Body of pancreas (tissue), 4 donors: ENCODE results near the gene SEMA6D. TPM values are rescaled to one million over a fixed set of nuclear protein-coding genes. Genes with fewer than 3 reads are reported as not detected.

Experiments used
- ATAC-seq: fragments of 150-250 bp; one replicate; pipeline ENCODE4 v1.9.1; 2016
- DNase-seq, 4 donors: peaks; one replicate each; pipeline ENCODE4 v3.0.0-alpha.2; 2019
- H3K27ac ChIP-seq, 4 donors: fragments of 200-600 bp; sonication (generic); 1 replicate in 3 of 4; 2 replicates in 1 of 4; pipeline versions ENCODE4 v1.5.1 to v1.6.1; 2016 to 2019; ENCODE audit warnings: mild to moderate bottlenecking in 1 of 4, mixed read lengths in 1 of 4, moderate library complexity in 1 of 4
- H3K27me3 ChIP-seq, 2 donors: fragments of 200-600 bp; sonication (generic); one replicate each; pipeline ENCODE4 v1.6.0; 2016; ENCODE audit warnings: mild to moderate bottlenecking in 1 of 2
- H3K36me3 ChIP-seq, 2 donors: fragments of 200-600 bp; sonication (generic); replicated peaks in 1 of 2; 2 replicates each; pipeline ENCODE4 v1.5.1; 2016; ENCODE audit warnings: low read depth in 2 of 2; ENCODE audit not compliant: insufficient read depth in 1 of 2
- H3K4me1 ChIP-seq: fragments of 200-600 bp; sonication (generic); one replicate; pipeline ENCODE4 v1.6.0; 2016
- H3K4me3 ChIP-seq, 2 donors: fragments of 200-600 bp; sonication (generic); 1 replicate in 1 of 2; 2 replicates in 1 of 2; pipeline ENCODE4 v1.5.1; 2016 to 2019
- H3K9me3 ChIP-seq, 3 donors: fragments of 200-600 bp; sonication (generic); 1 replicate in 2 of 3; 2 replicates in 1 of 3; pipeline ENCODE4 v1.5.1; 2016
- POLR2A ChIP-seq, 3 donors: fragments of 450-650 bp; IDR thresholded peaks; one replicate each; pipeline ENCODE4 v1.6.1; 2016; ENCODE audit warnings: antibody characterized with exemption in 3 of 3, mild to moderate bottlenecking in 2 of 3
- WGBS, 2 donors: methylation state at CpG; one replicate each; pipeline ENCODE4 v1.1.5; 2017; 5-methylcytosine and 5-hydroxymethylcytosine counted together
- intact Hi-C: fragments of 100-400 bp; cut with DNase I; formaldehyde crosslinking; loops from one replicate; pipeline ENCODE4 v1.15.1; 2023
- total RNA-seq, 2 donors: library from RNA; depleted of rRNA; stranded (reverse); fragments of >200 nt; gene quantifications; one replicate each; pipeline ENCODE4 v1.1.0, GENCODE V29; 2016
- TF ChIP-seq, protein P1 (sequence below), 7 experiments: fragments of 450-650 bp in 4 of 7; fragments of 200-600 bp in 3 of 7; sonication (generic) in 3 of 7; IDR thresholded peaks; one replicate each; pipeline ENCODE4 v1.5.1; 2016 to 2019; ENCODE audit warnings: antibody characterized with exemption in 7 of 7

The SEMA6D gene
- total RNA-seq, 2 donors from 2014 or later, result 13.5 to 18.2 TPM

DNA sequence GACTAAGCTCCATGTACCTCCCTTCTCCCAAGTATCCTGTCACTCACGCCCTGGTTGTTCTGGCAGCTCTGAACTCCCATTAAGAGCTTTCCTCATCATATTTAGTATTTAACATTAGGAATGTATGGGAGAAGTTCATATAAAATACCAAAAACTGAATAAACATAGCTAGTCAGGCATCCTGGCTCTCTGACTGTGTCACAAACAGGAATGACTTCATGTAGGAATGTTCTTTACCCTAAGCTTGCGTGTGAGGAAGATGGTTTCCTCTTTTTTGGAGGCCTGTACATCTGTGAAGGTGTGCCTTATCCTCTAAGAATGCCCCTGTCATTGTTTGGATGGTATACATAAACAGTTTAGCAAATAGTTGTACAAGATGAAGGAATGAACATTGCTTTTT lies 38.6 kb downstream of the SEMA6D start:
- Histone ChIP-seq H3K4me3 (no peak overlapping the region), H3K9me3 (peaks cover 0 to 11% (median 0%) of the 10 kb centered on the region in 3 donors), H3K27ac (no peak overlapping the region), H3K27me3 (no peaks in the 10 kb centered on the region), H3K4me1 (no peaks in the 10 kb centered on the region), H3K36me3 (peaks cover 0 to 1% of the 10 kb centered on the region in 2 donors)
- WGBS, 2 donors, result 91 to 95% methylated on average over 2 of the region's 2 CpGs
- no peak for ATAC-seq
- no peak for TF ChIP-seq POLR2A (IDR thresholded peaks at IDR 0.05)
- TF ChIP-seq, protein P1, sequence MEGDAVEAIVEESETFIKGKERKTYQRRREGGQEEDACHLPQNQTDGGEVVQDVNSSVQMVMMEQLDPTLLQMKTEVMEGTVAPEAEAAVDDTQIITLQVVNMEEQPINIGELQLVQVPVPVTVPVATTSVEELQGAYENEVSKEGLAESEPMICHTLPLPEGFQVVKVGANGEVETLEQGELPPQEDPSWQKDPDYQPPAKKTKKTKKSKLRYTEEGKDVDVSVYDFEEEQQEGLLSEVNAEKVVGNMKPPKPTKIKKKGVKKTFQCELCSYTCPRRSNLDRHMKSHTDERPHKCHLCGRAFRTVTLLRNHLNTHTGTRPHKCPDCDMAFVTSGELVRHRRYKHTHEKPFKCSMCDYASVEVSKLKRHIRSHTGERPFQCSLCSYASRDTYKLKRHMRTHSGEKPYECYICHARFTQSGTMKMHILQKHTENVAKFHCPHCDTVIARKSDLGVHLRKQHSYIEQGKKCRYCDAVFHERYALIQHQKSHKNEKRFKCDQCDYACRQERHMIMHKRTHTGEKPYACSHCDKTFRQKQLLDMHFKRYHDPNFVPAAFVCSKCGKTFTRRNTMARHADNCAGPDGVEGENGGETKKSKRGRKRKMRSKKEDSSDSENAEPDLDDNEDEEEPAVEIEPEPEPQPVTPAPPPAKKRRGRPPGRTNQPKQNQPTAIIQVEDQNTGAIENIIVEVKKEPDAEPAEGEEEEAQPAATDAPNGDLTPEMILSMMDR (IDR thresholded peaks at IDR 0.05), result no peak
- no peak for DNase-seq
- intact Hi-C loops, result no loop called here

DNA sequence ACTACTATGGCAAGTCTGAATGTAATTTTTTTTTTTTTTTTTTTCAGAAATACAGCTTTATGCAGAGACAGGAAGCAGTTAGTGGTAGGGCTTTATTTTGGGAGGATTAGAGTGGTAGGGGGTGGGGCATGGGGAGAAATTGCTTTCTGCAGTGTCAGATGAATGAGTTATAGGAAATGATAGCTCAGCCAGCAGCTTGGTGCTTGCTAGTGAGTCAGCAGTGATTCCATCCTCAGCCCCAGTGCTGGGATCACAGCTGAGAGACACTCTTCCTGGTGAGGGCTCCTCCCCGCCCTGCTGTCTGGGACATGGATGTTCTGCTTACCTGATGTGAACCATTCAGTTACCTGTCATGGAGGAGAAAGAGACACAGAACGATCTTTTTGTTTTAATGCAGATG lies 39.6 kb downstream of the SEMA6D start:
- DNase-seq (peak in 1 of 4 donors; percentile 11), ATAC-seq (no peak)
- H3K27ac ChIP-seq, result no peak overlapping the region
- H3K4me3 ChIP-seq, result no peak overlapping the region
- peaks cover 0 to 11% (median 0%) of the 10 kb centered on the region in 3 donors for H3K9me3 ChIP-seq
- H3K4me1 ChIP-seq, result no peaks in the 10 kb centered on the region
- intact Hi-C loops, result no loop called here
- no peaks in the 10 kb centered on the region for H3K27me3 ChIP-seq
- WGBS, 2 donors, result 70 to 79% methylated on average over 2 of the region's 2 CpGs
- no peak for TF ChIP-seq POLR2A (IDR thresholded peaks at IDR 0.05)
- TF ChIP-seq, protein P1 (IDR thresholded peaks at IDR 0.05), result no peak
- H3K36me3 ChIP-seq, result peaks cover 0 to 1% of the 10 kb centered on the region in 2 donors

DNA sequence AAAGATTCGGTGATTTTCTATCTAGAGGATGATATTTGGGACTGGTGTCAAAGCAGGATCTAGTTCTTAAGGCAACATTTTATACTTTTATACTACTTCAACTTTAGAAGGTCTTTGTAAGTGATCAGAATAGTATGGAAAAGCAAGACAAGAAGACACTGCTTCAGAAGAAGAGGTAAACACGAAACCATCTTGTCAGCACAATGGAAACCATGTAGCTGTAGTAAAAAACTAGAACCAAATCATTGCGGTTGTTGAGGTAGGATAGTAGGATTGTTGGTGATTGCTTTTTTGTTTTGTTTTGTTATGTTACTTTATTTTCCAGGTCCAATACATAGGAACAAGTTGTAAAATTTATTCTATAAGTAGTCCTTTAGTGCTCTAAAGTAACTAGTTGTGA lies 40.0 kb downstream of the SEMA6D start:
- 76 to 94% methylated on average over 3 of the region's 3 CpGs for WGBS, 2 donors
- Histone ChIP-seq H3K9me3 (peaks cover 0 to 11% (median 0%) of the 10 kb centered on the region in 3 donors), H3K27me3 (no peaks in the 10 kb centered on the region), H3K36me3 (peaks cover 3% of the 10 kb centered on the region in 2 donors), H3K4me1 (no peaks in the 10 kb centered on the region), H3K27ac (no peak overlapping the region), H3K4me3 (no peak overlapping the region)
- TF ChIP-seq POLR2A (IDR thresholded peaks at IDR 0.05), result no peak
- TF ChIP-seq, protein P1 (IDR thresholded peaks at IDR 0.05), result no peak
- DNase-seq, result no peak
- intact Hi-C loops, result no loop called here
- no peak for ATAC-seq

DNA sequence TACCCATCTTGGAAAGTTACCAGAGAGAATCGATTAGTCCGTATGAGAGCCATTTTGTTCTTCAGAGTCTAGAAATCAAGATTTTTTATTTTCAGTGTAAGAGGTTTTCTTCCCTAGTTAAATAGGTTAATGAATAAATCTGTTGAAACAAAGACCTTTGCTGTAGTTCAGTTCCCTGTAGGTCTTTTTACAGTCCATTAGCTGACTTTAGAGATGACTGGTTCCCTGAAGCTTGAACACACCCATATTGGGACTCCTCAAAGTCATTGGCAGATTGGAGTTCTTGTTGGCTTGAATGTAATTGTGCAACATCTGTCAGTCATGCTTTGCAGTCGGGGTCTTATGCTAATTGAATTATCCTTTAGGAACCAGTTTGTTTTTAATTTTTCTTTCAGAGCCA lies 45.3 kb downstream of the SEMA6D start:
- Histone ChIP-seq H3K27ac (no peak overlapping the region), H3K9me3 (no peaks in the 10 kb centered on the region), H3K4me3 (no peak overlapping the region), H3K27me3 (no peaks in the 10 kb centered on the region), H3K4me1 (no peaks in the 10 kb centered on the region), H3K36me3 (peaks cover 13% of the 10 kb centered on the region in 2 donors)
- intact Hi-C loops, result no loop called here
- ATAC-seq (no peak), DNase-seq (no peak)
- no peak for TF ChIP-seq POLR2A (IDR thresholded peaks at IDR 0.05)
- TF ChIP-seq, protein P1 (IDR thresholded peaks at IDR 0.05), result no peak
- WGBS, 2 donors, result 80 to 92% methylated on average over 3 of the region's 3 CpGs

DNA sequence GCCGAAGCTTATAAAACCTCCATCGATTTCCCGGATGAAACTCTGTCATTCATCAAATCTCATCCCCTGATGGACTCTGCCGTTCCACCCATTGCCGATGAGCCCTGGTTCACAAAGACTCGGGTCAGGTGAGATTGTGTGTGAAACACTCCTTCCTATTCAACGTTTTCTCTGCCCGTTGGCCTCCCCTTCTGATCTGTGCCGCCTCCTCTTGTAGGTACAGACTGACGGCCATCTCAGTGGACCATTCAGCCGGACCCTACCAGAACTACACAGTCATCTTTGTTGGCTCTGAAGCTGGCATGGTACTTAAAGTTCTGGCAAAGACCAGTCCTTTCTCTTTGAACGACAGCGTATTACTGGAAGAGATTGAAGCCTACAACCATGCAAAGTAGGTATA lies 47.4 kb downstream of the SEMA6D start:
- Histone ChIP-seq H3K4me3 (no peak overlapping the region), H3K27ac (no peak overlapping the region), H3K4me1 (no peaks in the 10 kb centered on the region), H3K36me3 (peaks cover 13% of the 10 kb centered on the region in 2 donors), H3K9me3 (no peaks in the 10 kb centered on the region), H3K27me3 (no peaks in the 10 kb centered on the region)
- TF ChIP-seq POLR2A (IDR thresholded peaks at IDR 0.05), result no peak
- TF ChIP-seq, protein P1 (IDR thresholded peaks at IDR 0.05), result no peak
- ATAC-seq (no peak), DNase-seq (no peak)
- 90 to 97% methylated on average over 13 of the region's 13 CpGs for WGBS, 2 donors
- intact Hi-C loops, result no loop called here
